Left lung (tissue), 10 donors: Measurements from ENCODE around the gene SLC4A5. TPM values are rescaled to one million over a fixed set of nuclear protein-coding genes. Genes with fewer than 3 reads are reported as not detected.

Source experiments
- ATAC-seq: fragments of 200-7000 bp; cut with Tn5 transposase; one replicate; pipeline ENCODE4 v1.9.1; 2020; ENCODE audit warnings: moderate library complexity
- DNase-seq, 4 donors: peaks; one replicate each; pipeline ENCODE4 v3.0.0-alpha.2; 2013 to 2020
- H3K27ac ChIP-seq, 2 donors: fragments of 200-600 bp; sonication (generic) in 1 of 2; one replicate each; pipeline versions ENCODE4 v1.5.0 to v1.8.0; 2020 to 2021
- H3K27me3 ChIP-seq, 2 donors: fragments of 200-600 bp; sonication (generic) in 1 of 2; one replicate each; pipeline versions ENCODE4 v1.5.0 to v1.8.0; 2020 to 2021
- H3K36me3 ChIP-seq, 2 donors: fragments of 200-600 bp; sonication (generic) in 1 of 2; one replicate each; pipeline versions ENCODE4 v1.5.0 to v1.8.0; 2020 to 2021
- H3K4me1 ChIP-seq, 2 donors: fragments of 200-600 bp; one replicate each; pipeline ENCODE4 v1.8.0; 2021
- H3K4me3 ChIP-seq, 2 donors: fragments of 200-600 bp; sonication (generic) in 1 of 2; one replicate each; pipeline versions ENCODE4 v1.5.0 to v1.8.0; 2020 to 2021; ENCODE audit warnings: mild to moderate bottlenecking in 1 of 2
- H3K9me3 ChIP-seq, 2 donors: fragments of 200-600 bp; sonication (generic) in 1 of 2; one replicate each; pipeline versions ENCODE4 v1.5.0 to v1.8.0; 2020 to 2021
- CTCF ChIP-seq, 2 donors: fragments of 200-600 bp; sonication (generic) in 1 of 2; IDR thresholded peaks; one replicate each; pipeline versions ENCODE4 v1.5.0 to v1.8.0; 2021; ENCODE audit warnings: antibody characterized with exemption in 2 of 2
- intact Hi-C, 2 donors: fragments of 100-400 bp; cut with DNase I; formaldehyde crosslinking; loops; one replicate each; pipeline versions ENCODE4 v1.11.2 to v1.14.2; 2022
- polyA plus RNA-seq, 6 donors: library from polyadenylated mRNA; unstranded; fragments of 120-200 nt; gene quantifications; one replicate each; pipeline ENCODE4 v1.2.1, GENCODE V29; 2013; ENCODE audit not compliant: insufficient read length in 6 of 6
- total RNA-seq, 2 donors: library from RNA; stranded (reverse); fragmentation: NEBNext Ultra II Directional; extraction: Animal tissue kit (Norgen Biotek cat#: 25700); gene quantifications; one replicate each; pipeline ENCODE4 v1.2.1, GENCODE V29; 2021
- donor health status: DM: no; HTN: yes; CAD: no.
- donor health status: DM: no; HTN: no; CAD: no.

SLC4A5 gene
- total and polyA plus RNA-seq, 8 donors: 2.0 to 13.8 (median 8.0) TPM

GRCh38 chr2:74375838-74376237 is 32.6 kb upstream of the SLC4A5 start:
- no peak for TF ChIP-seq CTCF (IDR thresholded peaks at IDR 0.05)
- Histone ChIP-seq H3K27me3 (no peaks in the 10 kb centered on the region), H3K4me3 (no peak overlapping the region), H3K27ac (no peak overlapping the region), H3K4me1 (peaks cover 8 to 22% of the 10 kb centered on the region in 2 donors), H3K36me3 (peaks cover 0 to 42% of the 10 kb centered on the region in 2 donors), H3K9me3 (no peaks in the 10 kb centered on the region)
- ATAC-seq: no peak
- intact Hi-C loops: no loop called here
- DNase-seq: no peak

GRCh38 chr2:74374509-74375205 is 31.4 kb upstream of the SLC4A5 start:
- TF ChIP-seq CTCF (IDR thresholded peaks at IDR 0.05): no peak
- H3K36me3 ChIP-seq: peaks cover 0 to 54% of the 10 kb centered on the region in 2 donors
- H3K27ac ChIP-seq: no peak overlapping the region

GRCh38 chr2:74373985-74374384 is 30.8 kb upstream of the SLC4A5 start:
- Histone ChIP-seq H3K36me3 (peaks cover 0 to 60% of the 10 kb centered on the region in 2 donors), H3K9me3 (no peaks in the 10 kb centered on the region), H3K27ac (no peak overlapping the region), H3K4me3 (no peak overlapping the region), H3K27me3 (no peaks in the 10 kb centered on the region), H3K4me1 (peaks cover 0 to 3% of the 10 kb centered on the region in 2 donors)
- DNase-seq (no peak), ATAC-seq (peak; percentile 3)
- intact Hi-C loops: no loop called here
- TF ChIP-seq CTCF (IDR thresholded peaks at IDR 0.05): no peak

More at GRCh38 chr2:74374509-74375205, 31.4 kb upstream of the SLC4A5 start:
- Histone ChIP-seq H3K4me1 (peaks cover 0 to 10% of the 10 kb centered on the region in 2 donors), H3K9me3 (no peaks in the 10 kb centered on the region), H3K27me3 (no peaks in the 10 kb centered on the region), H3K4me3 (no peak overlapping the region)
- DNase-seq (peak in 3 of 4 donors; percentile 20 to 77 (median 49)), ATAC-seq (peak; percentile 86)
- intact Hi-C loops: no loop called here

- TF ChIP-seq CTCF (IDR thresholded peaks at IDR 0.05): no peak
- DNase-seq (peak in 3 of 4 donors; percentile 7 to 86 (median 71)), ATAC-seq (peak; percentile 93)
- peaks cover 0 to 67% of the 10 kb centered on the region in 2 donors for H3K36me3 ChIP-seq
- no peaks in the 10 kb centered on the region for H3K27me3 ChIP-seq
- H3K4me1 ChIP-seq: peaks cover 0 to 2% of the 10 kb centered on the region in 2 donors
- H3K27ac ChIP-seq: no peak overlapping the region
- intact Hi-C loops: no loop called here
- no peaks in the 10 kb centered on the region for H3K9me3 ChIP-seq
- no peak overlapping the region for H3K4me3 ChIP-seq
Observed at GRCh38 chr2:74373221-74373676, 30.0 kb upstream of the SLC4A5 start.

GRCh38 chr2:74372674-74373073 is 29.5 kb upstream of the SLC4A5 start:
- Histone ChIP-seq H3K27ac (no peak overlapping the region), H3K4me3 (no peak overlapping the region), H3K27me3 (no peaks in the 10 kb centered on the region), H3K4me1 (peaks cover 0 to 2% of the 10 kb centered on the region in 2 donors), H3K9me3 (no peaks in the 10 kb centered on the region), H3K36me3 (peaks cover 0 to 67% of the 10 kb centered on the region in 2 donors)
- no peak for DNase-seq
- no peak for ATAC-seq
- intact Hi-C loops: no loop called here
- no peak for TF ChIP-seq CTCF (IDR thresholded peaks at IDR 0.05)
